Umbilical cord (tissue), 1 donor: Measurements from ENCODE around the gene NUMBL. TPM values are rescaled to one million over a fixed set of nuclear protein-coding genes. Genes with fewer than 3 reads are reported as not detected.

Experiments used
- total RNA-seq: library from RNA; depleted of rRNA; stranded (reverse); fragments of >200 nt; gene quantifications from one replicate; pipeline ENCODE4 v1.2.3, GENCODE V29; 2014; ENCODE audit warnings: low replicate concordance; ENCODE audit not compliant: insufficient read depth

Gene NUMBL
- total RNA-seq, 1 donor from 2014 or later, result 27.2 TPM

Other genes with a start within 250 kb of the NUMBL start
- gene SERTAD3, start 246.3 kb downstream of the NUMBL start, total RNA-seq, result 37.1 TPM
- gene BLVRB, start 224.9 kb downstream of the NUMBL start, total RNA-seq, result 92.9 TPM
- gene SPTBN4, start 223.7 kb downstream of the NUMBL start, total RNA-seq, result 5.8 TPM
- 6.3 TPM for gene SHKBP1, start 113.8 kb downstream of the NUMBL start, total RNA-seq
- 92.7 TPM for gene LTBP4, start 89.3 kb downstream of the NUMBL start, total RNA-seq
- 15.9 TPM for gene COQ8B, start 26.2 kb upstream of the NUMBL start, total RNA-seq
- gene ITPKC, start 26.5 kb upstream of the NUMBL start, total RNA-seq, result 7.5 TPM
- 1.7 TPM for gene ACTMAP, start 59.8 kb upstream of the NUMBL start, total RNA-seq
- gene SNRPA, start 60.6 kb upstream of the NUMBL start, total RNA-seq, result 11.1 TPM
- gene MIA, start 84.9 kb upstream of the NUMBL start, total RNA-seq, result 14.9 TPM
- gene RAB4B, start 87.6 kb upstream of the NUMBL start, total RNA-seq, result 3.1 TPM
- gene EGLN2, start 108.5 kb upstream of the NUMBL start, total RNA-seq, result 58.0 TPM
- not detected for gene CYP2A6, start 159.8 kb upstream of the NUMBL start, total RNA-seq
- 0.24 TPM for gene CYP2A7, start 191.6 kb upstream of the NUMBL start, total RNA-seq